K562 (cell line): ENCODE data around the gene SAA2. TPM values are rescaled to one million over a fixed set of nuclear protein-coding genes. Genes with fewer than 3 reads are reported as not detected.

ENCODE experiments used
- ATAC-seq: fragments of 200-7000 bp; cut with Tn5 transposase; 3 replicates; pipeline ENCODE4 v1.9.1; 2020; ENCODE audit warnings: moderate library complexity
- BruUV-seq: library from RNA; stranded (reverse); fragments of 400-500 nt; replicated peaks from 2 replicates; lab custom pipeline; 2021; lab: Mats Ljungman, UMichigan
- CTCF ChIA-PET: fragments of 300-600 bp; formaldehyde crosslinking; extraction: SDS; loops from one replicate; lab custom pipeline; 2021; ENCODE audit warnings: low intra/inter-chr PET ratio; lab: Yijun Ruan, JAX
- POLR2A ChIA-PET: fragments of 300-600, 350-650 bp; sonication (Branson Sonifier 250); formaldehyde crosslinking; extraction: SDS; loops from one replicate; lab custom pipeline; 2021; ENCODE audit warnings: antibody characterized with exemption, inconsistent platforms; lab: Yijun Ruan, JAX
- DNase-seq, 4 experiments: peaks; one replicate each; pipeline versions ENCODE4 v3.0.0 to v3.0.0-alpha.2; 2011 to 2018; ENCODE audit warnings: low spot score in 3 of 4, mixed read lengths in 3 of 4; ENCODE audit errors: extremely low read depth in 1 of 4
- FAIRE-seq: peaks from 2 replicates; lab custom pipeline; 2011; peaks lifted over from hg19 to GRCh38; lab: Jason Lieb, UNC
- H2AFZ ChIP-seq: 2 replicates; pipeline ENCODE4 v1.6.0; 2011; ENCODE audit warnings: low read depth, low read length, control low read depth, inconsistent platforms
- H3K27ac ChIP-seq: fragments of 200-600 bp; 3 replicates; pipeline ENCODE4 v1.8.0; 2011; ENCODE audit warnings: low read depth, mild to moderate bottlenecking, control low read depth, inconsistent platforms, low read length, moderate library complexity, mixed read lengths; ENCODE audit errors: extremely low read depth
- H3K27me3 ChIP-seq, 2 experiments: fragments of 300-600 bp in 1 of 2; 2 replicates in 1 of 2; 3 replicates in 1 of 2; pipeline versions ENCODE4 v1.6.0 to v1.8.0; 2011; ENCODE audit warnings: inconsistent platforms in 2 of 2, low read length in 2 of 2, mild to moderate bottlenecking in 1 of 2, mixed read lengths in 1 of 2, moderate library complexity in 1 of 2; ENCODE audit not compliant: control insufficient read depth in 2 of 2, insufficient read depth in 2 of 2
- H3K36me3 ChIP-seq: fragments of 300-600 bp; 3 replicates; pipeline ENCODE4 v1.8.0; 2011; ENCODE audit warnings: mild to moderate bottlenecking, low read length, inconsistent platforms; ENCODE audit not compliant: control insufficient read depth, insufficient read depth
- H3K4me1 ChIP-seq, 2 experiments: fragments of 200-600 bp in 1 of 2; replicated peaks in 1 of 2; 2 replicates in 1 of 2; 3 replicates in 1 of 2; pipeline versions ENCODE4 v1.5.1 to v1.8.0; 2011; ENCODE audit warnings: inconsistent platforms in 2 of 2, low read length in 2 of 2, mild to moderate bottlenecking in 1 of 2, mixed read lengths in 1 of 2, moderate library complexity in 1 of 2; ENCODE audit not compliant: control insufficient read depth in 2 of 2, insufficient read depth in 2 of 2
- H3K4me2 ChIP-seq: 2 replicates; pipeline ENCODE4 v1.6.1; 2011; ENCODE audit warnings: low read length, control low read depth, inconsistent platforms, mixed read lengths; ENCODE audit not compliant: insufficient read depth
- H3K4me3 ChIP-seq: fragments of 200-600 bp; sonication (generic), shearing (Covaris generic); 2 replicates; pipeline ENCODE4 v1.5.1; 2016; ENCODE audit warnings: control low read depth, inconsistent platforms
- H3K79me2 ChIP-seq: fragments of 200-600 bp; 3 replicates; pipeline ENCODE4 v1.8.0; 2011; ENCODE audit warnings: low read length, inconsistent platforms; ENCODE audit not compliant: control insufficient read depth, insufficient read depth
- H3K9ac ChIP-seq, 2 experiments: 2 replicates each; pipeline versions ENCODE4 v1.6.0 to v1.6.1; 2011; ENCODE audit warnings: low read depth in 2 of 2, low read length in 2 of 2, control low read depth in 1 of 2, inconsistent platforms in 1 of 2, mild to moderate bottlenecking in 1 of 2, mixed read lengths in 1 of 2; ENCODE audit not compliant: insufficient read depth in 1 of 2
- H3K9me1 ChIP-seq: one replicate; pipeline ENCODE4 v1.6.0; 2011; ENCODE audit warnings: inconsistent platforms, mild to moderate bottlenecking, low read length, moderate library complexity; ENCODE audit not compliant: control insufficient read depth, insufficient read depth
- H3K9me3 ChIP-seq: replicated peaks from 2 replicates; pipeline ENCODE4 v1.5.1; 2011; ENCODE audit warnings: low read depth, low read length, inconsistent platforms; ENCODE audit not compliant: control insufficient read depth, insufficient read depth
- H4K20me1 ChIP-seq: replicated peaks from 2 replicates; pipeline ENCODE4 v1.6.1; 2011; ENCODE audit warnings: low read length, inconsistent platforms, mixed read lengths; ENCODE audit not compliant: control insufficient read depth, insufficient read depth
- CEBPB ChIP-seq: fragments of 450-650 bp; IDR thresholded peaks from 2 replicates; pipeline ENCODE4 v1.6.1; 2016; ENCODE audit warnings: missing genetic modification characterization, missing compliant biosample characterization
- EWSR1 ChIP-seq: fragments of 450-650 bp; IDR thresholded peaks from 2 replicates; pipeline ENCODE4 v1.6.1; 2018; ENCODE audit warnings: borderline replicate concordance, mild to moderate bottlenecking, low read depth, moderate library complexity; ENCODE audit not compliant: partially characterized antibody
- GABPA ChIP-seq: fragments of 200-800 bp; sonication (Bioruptor generic); conservative IDR thresholded peaks from 2 replicates; pipeline ENCODE4 v1.6.1; 2016; ENCODE audit warnings: low read depth, missing genetic modification characterization, missing compliant biosample characterization
- GTF2A2 ChIP-seq: IDR thresholded peaks from 2 replicates; pipeline ENCODE4 v1.6.1; 2016; ENCODE audit warnings: mild to moderate bottlenecking, missing genetic modification characterization, missing compliant biosample characterization
- HNRNPK ChIP-seq: fragments of 200-400 bp; formaldehyde crosslinking; IDR thresholded peaks from one replicate; pipeline ENCODE4 v1.6.1; 2018; ENCODE audit warnings: mild to moderate bottlenecking, low read depth, low read length; ENCODE audit not compliant: poor library complexity, severe bottlenecking
- NFE2L1 ChIP-seq: fragments of 450-650 bp; IDR thresholded peaks from 2 replicates; pipeline ENCODE4 v1.6.1; 2016; ENCODE audit warnings: missing genetic modification characterization, low read depth, mild to moderate bottlenecking, missing compliant biosample characterization, moderate library complexity, borderline replicate concordance
- PCBP2 ChIP-seq: fragments of 200-400 bp; formaldehyde crosslinking; IDR thresholded peaks from 2 replicates; pipeline ENCODE4 v1.6.1; 2018; ENCODE audit warnings: low read length, low read depth, mild to moderate bottlenecking, moderate library complexity; ENCODE audit not compliant: poor library complexity, severe bottlenecking
- PRMT5 ChIP-seq: sonication (generic); formaldehyde crosslinking; IDR thresholded peaks from 2 replicates; pipeline ENCODE4 v1.5.0; 2020; ENCODE audit warnings: missing genetic modification reagents
- THRAP3 ChIP-seq: fragments of 450-650 bp; IDR thresholded peaks from 2 replicates; pipeline ENCODE4 v1.6.1; 2016; ENCODE audit warnings: mild to moderate bottlenecking, inconsistent platforms, borderline replicate concordance
- WGBS: fragments of 100-300 bp; shearing (Covaris generic); methylation state at CpG from one replicate; pipeline ENCODE4 v1.1.6; 2016; ENCODE audit warnings: low coverage, mixed read lengths; ENCODE audit not compliant: insufficient coverage; ENCODE audit errors: missing lambda C conversion rate; 5-methylcytosine and 5-hydroxymethylcytosine counted together
- in situ Hi-C: fragments of 300-500 bp; cut with MboI; formaldehyde crosslinking; loops from 4 replicates; pipeline ENCODE4 v1.15.0; 2018; ENCODE audit warnings: inconsistent platforms, mixed read lengths
- intact Hi-C: fragments of 100-400 bp; cut with micrococcal nuclease; formaldehyde crosslinking; loops from 2 replicates; pipeline ENCODE4 v1.14.2; 2022
- polyA plus RNA-seq, 8 experiments: library from polyadenylated mRNA; depleted of rRNA in 4 of 8; stranded (reverse) in 5 of 8; unstranded in 3 of 8; fragments of >200 nt; fragmentation: Nextera tagmentation in 2 of 8; fragmentation: Illumina TruSeq in 1 of 8; extraction: Ambion mirVana in 2 of 8; extraction: Trizol in 1 of 8; gene quantifications; 2 replicates each; pipeline versions ENCODE4 v1.2.1 to v1.2.3, GENCODE V29; 2011 to 2014; ENCODE audit warnings: inconsistent platforms in 1 of 8, missing spikeins in 1 of 8
- total RNA-seq, 7 experiments: library from RNA; depleted of rRNA in 6 of 7; stranded (reverse); fragments of >200 nt in 6 of 7; fragmentation: Illumina TruSeq in 2 of 7; extraction: Trizol in 2 of 7; gene quantifications; 2 replicates each; pipeline versions ENCODE4 v1.2.1 to v1.2.3, GENCODE V29; 2011 to 2021; ENCODE audit warnings: low replicate concordance in 1 of 7
- TF ChIP-seq, protein P1 (sequence below): fragments of 200-800 bp; sonication (Bioruptor generic); IDR thresholded peaks from 2 replicates; pipeline ENCODE4 v1.6.1; 2017; ENCODE audit warnings: missing genetic modification characterization, missing compliant biosample characterization

Gene SAA2
- total and polyA plus RNA-seq, 9 of the 15 experiments (the other 6 are each of a cell fraction or from before 2014, with no cell fraction given) = 4.6 TPM; not detected in 8

DNA sequence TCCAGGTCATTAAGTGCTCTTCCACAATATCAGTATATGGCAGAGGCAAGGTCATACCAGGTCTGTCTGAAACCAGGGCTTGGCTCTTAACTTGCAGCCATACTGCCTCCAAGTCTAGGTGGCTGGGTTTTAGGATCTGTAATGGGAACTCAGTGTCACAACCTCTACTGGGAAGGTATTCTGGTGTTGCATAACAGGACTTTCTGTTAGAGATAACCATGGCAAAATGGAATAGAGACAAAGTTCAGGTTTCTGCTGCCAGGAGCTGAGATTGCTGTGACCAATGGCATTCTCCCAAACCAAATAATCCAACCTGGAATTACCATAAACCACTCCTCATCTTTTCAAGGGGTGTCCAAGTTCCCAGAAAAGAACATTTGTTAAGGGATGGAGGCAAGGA is 10.8 kb upstream of the SAA2 start:
- peaks cover 35 to 48% of the 10 kb centered on the region in 2 experiments for H3K27me3 ChIP-seq
- CTCF ChIA-PET = no interaction called here
- H4K20me1 ChIP-seq = 0 out of 2 replicates have a peak, but pooled peaks cover 2% of the 10 kb centered on the region
- TF ChIP-seq CEBPB (peak; percentile 38; the same call in 1 of the 2 replicates), GTF2A2 (tag) (no peak), EWSR1 (no peak)
- intact Hi-C loops = no loop called here
- H3K9me3 ChIP-seq = no peaks in the 10 kb centered on the region
- H2AFZ ChIP-seq = no peak overlapping the region
- H3K9me1 ChIP-seq = no peaks in the 10 kb centered on the region
- H3K4me1 ChIP-seq = no peaks in the 10 kb centered on the region
- FAIRE-seq = no peak
- H3K4me2 ChIP-seq = no peak overlapping the region
- POLR2A ChIA-PET = no interaction called here
- no peak for ATAC-seq
- in situ Hi-C loops = loop anchor here (10.0 kb wide), 1 partner anchor 396 kb away; no protein-coding TSS in a partner anchor
- H3K36me3 ChIP-seq = no peaks in the 10 kb centered on the region
- H3K9ac ChIP-seq = no peak overlapping the region
- no peak for DNase-seq
- H3K79me2 ChIP-seq = no peaks in the 10 kb centered on the region
- no peak overlapping the region for H3K27ac ChIP-seq
- no TSS peak for BruUV-seq
- no peak overlapping the region for H3K4me3 ChIP-seq

DNA sequence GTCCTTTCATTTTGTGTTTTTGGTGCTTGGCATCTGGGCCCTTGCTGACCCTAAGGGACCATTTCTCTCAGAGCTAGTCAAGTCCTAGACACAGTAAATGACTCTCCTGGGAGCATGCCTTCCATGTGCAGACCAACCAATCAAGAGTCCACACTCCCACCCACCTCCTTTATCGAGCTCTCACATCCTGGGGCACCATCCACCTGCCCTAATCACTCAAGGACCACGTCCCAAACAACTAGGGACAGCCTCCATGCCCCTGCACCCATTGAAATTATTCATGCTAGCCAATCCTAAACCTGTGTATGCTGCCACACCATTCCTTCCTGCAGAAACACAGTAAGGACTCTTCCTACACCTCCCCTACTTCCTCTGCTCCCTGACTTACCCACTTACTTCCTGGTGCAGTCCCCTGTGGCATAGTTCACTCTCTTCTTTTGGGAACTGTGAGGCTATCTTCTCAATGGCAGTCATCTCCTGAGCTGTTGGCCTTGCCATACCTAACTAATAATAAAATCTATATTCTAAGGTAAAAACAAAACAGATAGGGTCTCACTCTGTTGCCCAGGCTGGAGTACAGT is 6.4 kb upstream of the SAA2 start:
- peaks cover 26 to 43% of the 10 kb centered on the region in 2 experiments for H3K27me3 ChIP-seq
- H3K4me1 ChIP-seq = no peaks in the 10 kb centered on the region
- in situ Hi-C loops = loop anchor here (10.0 kb wide), 1 partner anchor 400 kb away; no protein-coding TSS in a partner anchor
- ChIA-PET CTCF (no interaction called here), POLR2A (no interaction called here)
- DNase-seq = no peak
- no peaks in the 10 kb centered on the region for H3K79me2 ChIP-seq
- intact Hi-C loops = no loop called here
- ATAC-seq = no peak
- no peak for FAIRE-seq
- BruUV-seq = no TSS peak
- no peak overlapping the region for H3K4me3 ChIP-seq
- no peaks in the 10 kb centered on the region for H3K9me3 ChIP-seq
- H2AFZ ChIP-seq = no peak overlapping the region
- no peaks in the 10 kb centered on the region; the same call in 1 of the 2 replicates for H4K20me1 ChIP-seq
- no peak overlapping the region for H3K27ac ChIP-seq
- H3K9me1 ChIP-seq = no peaks in the 10 kb centered on the region
- H3K36me3 ChIP-seq = no peaks in the 10 kb centered on the region
- WGBS = 0% methylated on average over 2 of the region's 2 CpGs
- H3K9ac ChIP-seq = no peak overlapping the region
- no peak overlapping the region for H3K4me2 ChIP-seq
- TF ChIP-seq, protein P1, sequence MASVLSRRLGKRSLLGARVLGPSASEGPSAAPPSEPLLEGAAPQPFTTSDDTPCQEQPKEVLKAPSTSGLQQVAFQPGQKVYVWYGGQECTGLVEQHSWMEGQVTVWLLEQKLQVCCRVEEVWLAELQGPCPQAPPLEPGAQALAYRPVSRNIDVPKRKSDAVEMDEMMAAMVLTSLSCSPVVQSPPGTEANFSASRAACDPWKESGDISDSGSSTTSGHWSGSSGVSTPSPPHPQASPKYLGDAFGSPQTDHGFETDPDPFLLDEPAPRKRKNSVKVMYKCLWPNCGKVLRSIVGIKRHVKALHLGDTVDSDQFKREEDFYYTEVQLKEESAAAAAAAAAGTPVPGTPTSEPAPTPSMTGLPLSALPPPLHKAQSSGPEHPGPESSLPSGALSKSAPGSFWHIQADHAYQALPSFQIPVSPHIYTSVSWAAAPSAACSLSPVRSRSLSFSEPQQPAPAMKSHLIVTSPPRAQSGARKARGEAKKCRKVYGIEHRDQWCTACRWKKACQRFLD = no peak
- TF ChIP-seq HNRNPK (no peak), PCBP2 (no peak), THRAP3 (no peak), NFE2L1 (tag) (no peak), GABPA (tag) (no peak), PRMT5 (CRISPR knock-in tag) (no peak)
